Measurements from ENCODE around the gene ACBD6.
A peak's percentile ranks its signal among the peaks of the same experiment; 100 is the strongest.

Gene ACBD6

DNA sequence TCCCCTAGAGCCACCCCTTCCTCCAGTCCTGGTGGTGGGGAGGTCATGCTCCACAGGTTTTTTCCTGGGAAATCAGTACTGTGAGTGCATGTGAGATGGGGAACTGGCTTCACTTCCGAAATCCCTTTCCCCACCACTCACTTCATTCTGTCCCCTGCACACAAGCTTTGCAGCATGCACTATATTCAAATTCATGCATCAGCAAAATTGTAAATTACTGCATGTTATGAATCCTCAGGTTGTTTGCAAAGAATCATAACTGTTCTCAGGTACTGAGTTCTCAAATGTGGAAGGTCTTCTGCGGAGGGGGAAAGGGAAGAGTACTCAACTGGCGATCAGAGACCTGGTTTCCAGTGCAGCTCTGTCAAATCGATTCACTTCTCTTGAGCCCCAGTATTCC, 230.0 kb downstream of the ACBD6 start:
- ChIA-PET POLR2A (no interaction called here), CTCF (interaction anchor here (1.8 kb wide), 1 partner anchor 84 kb away, joined by 9 read pairs; no protein-coding TSS in a partner anchor)
- Histone ChIP-seq H3K36me3 (ENCODE audit: control insufficient read depth in 2 of 2, insufficient read depth in 1 of 2, low read length in 2 of 2) (peaks cover 0 to 55% of the 10 kb centered on the region in 2 experiments; a peak in 1 of 3 replicates), H3K27ac (ENCODE audit: extremely low read depth, low read depth, low read length) (no peak overlapping the region), H3K4me3 (ENCODE audit: low read depth, low read length) (no peak overlapping the region), H3K4me1 (ENCODE audit: control insufficient read depth, insufficient read depth, low read length) (no peaks in the 10 kb centered on the region), H3K9me3 (ENCODE audit: control insufficient read depth, insufficient read depth, low read depth, low read length) (no peaks in the 10 kb centered on the region)
- TF ChIP-seq SCRT1 (tag by site-specific recombination; IDR thresholded peaks at IDR 0.05; ENCODE audit: borderline replicate concordance) (0 out of 2 replicates have a peak, but pooled peaks have one; percentile 8), ZNF19 (tag by site-specific recombination; IDR thresholded peaks at IDR 0.05; ENCODE audit: low read depth) (no peak)

- Histone ChIP-seq H3K27ac (ENCODE audit: extremely low read depth, low read depth, low read length) (no peak overlapping the region), H3K36me3 (ENCODE audit: control insufficient read depth in 2 of 2, insufficient read depth in 1 of 2, low read length in 2 of 2) (peaks cover 0 to 50% of the 10 kb centered on the region in 2 experiments; a peak in 1 of 3 replicates), H3K4me1 (ENCODE audit: control insufficient read depth, insufficient read depth, low read length) (no peaks in the 10 kb centered on the region), H3K4me3 (ENCODE audit: low read depth, low read length) (no peak overlapping the region), H3K9me3 (ENCODE audit: control insufficient read depth, insufficient read depth, low read depth, low read length) (no peaks in the 10 kb centered on the region)
- TF ChIP-seq ZFHX2 (tag by site-specific recombination; conservative IDR thresholded peaks at IDR 0.05) (0 out of 2 replicates have a peak, but pooled peaks have one; percentile 21), ZNF670 (tag by site-specific recombination; IDR thresholded peaks at IDR 0.05; ENCODE audit: low read depth) (no peak)
- TF ChIP-seq, protein P1, sequence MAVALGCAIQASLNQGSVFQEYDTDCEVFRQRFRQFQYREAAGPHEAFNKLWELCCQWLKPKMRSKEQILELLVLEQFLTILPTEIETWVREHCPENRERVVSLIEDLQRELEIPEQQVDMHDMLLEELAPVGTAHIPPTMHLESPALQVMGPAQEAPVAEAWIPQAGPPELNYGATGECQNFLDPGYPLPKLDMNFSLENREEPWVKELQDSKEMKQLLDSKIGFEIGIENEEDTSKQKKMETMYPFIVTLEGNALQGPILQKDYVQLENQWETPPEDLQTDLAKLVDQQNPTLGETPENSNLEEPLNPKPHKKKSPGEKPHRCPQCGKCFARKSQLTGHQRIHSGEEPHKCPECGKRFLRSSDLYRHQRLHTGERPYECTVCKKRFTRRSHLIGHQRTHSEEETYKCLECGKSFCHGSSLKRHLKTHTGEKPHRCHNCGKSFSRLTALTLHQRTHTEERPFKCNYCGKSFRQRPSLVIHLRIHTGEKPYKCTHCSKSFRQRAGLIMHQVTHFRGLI (tag by site-specific recombination; IDR thresholded peaks at IDR 0.05), result 0 out of 2 replicates have a peak, but pooled peaks have one; percentile 19
- ChIA-PET POLR2A (no interaction called here), CTCF (interaction anchor here (0.9 to 2.8 kb wide), 2 partner anchors 8 to 18 kb away, joined by 3 to 13 read pairs; no protein-coding TSS in a partner anchor)
Observed at GRCh38 chr1:180271272-180272255, 230.8 kb downstream of the ACBD6 start.

- Histone ChIP-seq H3K36me3 (ENCODE audit: control insufficient read depth in 2 of 2, insufficient read depth in 1 of 2, low read length in 2 of 2) (peaks cover 0 to 41% of the 10 kb centered on the region in 2 experiments; a peak in 1 of 3 replicates), H3K4me3 (ENCODE audit: low read depth, low read length) (no peak overlapping the region), H3K9me3 (ENCODE audit: control insufficient read depth, insufficient read depth, low read depth, low read length) (no peaks in the 10 kb centered on the region), H3K4me1 (ENCODE audit: control insufficient read depth, insufficient read depth, low read length) (no peaks in the 10 kb centered on the region), H3K27ac (ENCODE audit: extremely low read depth, low read depth, low read length) (no peak overlapping the region)
- POLR2A ChIA-PET, result no interaction called here
- CTCF ChIA-PET, result interaction anchor here (0.6 to 2.8 kb wide), 4 partner anchors 9 to 403 kb away, joined by 3 to 13 read pairs (median 3); no protein-coding TSS in a partner anchor
- no peak for TF ChIP-seq ZNF354C (tag by site-specific recombination; IDR thresholded peaks at IDR 0.05; ENCODE audit: borderline replicate concordance, low read depth)
Observed at GRCh38 chr1:180270530-180271271, 231.7 kb downstream of the ACBD6 start.

DNA sequence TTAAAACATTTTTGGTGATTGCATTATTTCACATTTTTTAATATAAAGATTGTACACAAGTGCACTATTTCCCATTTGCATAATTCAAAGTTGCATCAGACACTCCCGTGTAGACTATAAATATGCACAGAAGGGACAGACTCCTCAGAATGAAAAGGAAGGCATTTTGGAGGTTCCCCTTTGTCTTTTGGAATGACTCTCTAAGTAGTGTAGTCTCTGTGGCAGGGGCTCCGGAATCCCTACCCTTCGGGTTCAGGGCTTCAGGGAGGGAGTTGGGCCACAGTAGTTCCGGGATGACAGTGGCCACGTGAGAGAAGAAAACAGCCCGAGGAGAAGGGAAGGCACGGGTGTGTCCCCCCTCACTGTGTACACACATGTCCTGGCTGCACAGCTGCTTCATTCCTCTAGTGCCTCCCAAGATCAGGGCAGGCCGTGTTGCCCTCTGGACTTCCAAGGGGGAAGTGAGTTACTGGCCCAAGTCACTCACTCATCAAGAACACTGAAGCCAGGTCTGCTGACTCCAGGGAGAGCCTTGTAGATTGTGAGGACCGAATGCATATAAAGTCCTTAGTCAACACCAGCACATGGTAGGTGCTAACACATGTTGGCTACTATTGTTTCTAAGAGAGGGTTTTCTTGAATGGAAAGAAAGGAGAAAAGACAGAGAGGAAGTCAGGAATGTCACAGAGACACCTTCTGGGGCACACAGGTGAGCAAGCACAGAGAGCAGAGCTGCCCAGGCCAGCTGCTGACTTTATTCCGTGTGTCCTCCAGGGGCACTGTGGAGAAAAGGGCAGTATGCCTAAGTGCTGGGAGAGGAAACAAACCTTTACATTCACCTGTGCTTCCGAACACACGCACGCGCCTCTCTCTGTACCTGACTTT, 232.5 kb downstream of the ACBD6 start:
- Histone ChIP-seq H3K4me1 (ENCODE audit: control insufficient read depth, insufficient read depth, low read length) (no peaks in the 10 kb centered on the region), H3K4me3 (ENCODE audit: low read depth, low read length) (no peak overlapping the region), H3K9me3 (ENCODE audit: control insufficient read depth, insufficient read depth, low read depth, low read length) (no peaks in the 10 kb centered on the region), H3K36me3 (ENCODE audit: control insufficient read depth in 2 of 2, insufficient read depth in 1 of 2, low read length in 2 of 2) (peaks cover 0 to 33% of the 10 kb centered on the region in 2 experiments; a peak in 1 of 3 replicates), H3K27ac (ENCODE audit: extremely low read depth, low read depth, low read length) (no peak overlapping the region)
- TF ChIP-seq CTCF (tag by site-specific recombination; IDR thresholded peaks at IDR 0.05), result 0 out of 2 replicates have a peak, but pooled peaks have one; percentile 9
- TF ChIP-seq, protein P2, sequence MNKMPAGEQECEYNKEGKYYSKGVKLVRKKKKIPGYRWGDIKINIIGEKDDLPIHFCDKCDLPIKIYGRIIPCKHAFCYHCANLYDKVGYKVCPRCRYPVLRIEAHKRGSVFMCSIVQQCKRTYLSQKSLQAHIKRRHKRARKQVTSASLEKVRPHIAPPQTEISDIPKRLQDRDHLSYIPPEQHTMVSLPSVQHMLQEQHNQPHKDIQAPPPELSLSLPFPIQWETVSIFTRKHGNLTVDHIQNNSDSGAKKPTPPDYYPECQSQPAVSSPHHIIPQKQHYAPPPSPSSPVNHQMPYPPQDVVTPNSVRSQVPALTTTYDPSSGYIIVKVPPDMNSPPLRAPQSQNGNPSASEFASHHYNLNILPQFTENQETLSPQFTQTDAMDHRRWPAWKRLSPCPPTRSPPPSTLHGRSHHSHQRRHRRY (tag by site-specific recombination; IDR thresholded peaks at IDR 0.05), result no peak
- ChIA-PET POLR2A (no interaction called here), CTCF (interaction anchor here (0.6 to 2.8 kb wide), 7 partner anchors 10 to 1827 kb away, joined by 3 to 13 read pairs (median 3); no protein-coding TSS in a partner anchor)

Measured in HEK293 (cell line).